OCI-LY1 (cell line): ENCODE measurements around the gene FRRS1.

ENCODE experiments used
- EZH2 ChIP-seq: fragments of 200-600 bp; sonication (generic), shearing (Covaris generic); IDR thresholded peaks from 2 replicates; pipeline ENCODE4 v1.8.0; 2017; ENCODE audit warnings: borderline replicate concordance, mixed run types, mild to moderate bottlenecking, antibody characterized with exemption, low read length, moderate library complexity, mixed read lengths
- TF ChIP-seq, protein P1 (sequence below): fragments of 200-600 bp; sonication (generic), shearing (Covaris generic); IDR thresholded peaks from 2 replicates; pipeline ENCODE4 v1.5.1; 2017; ENCODE audit warnings: mild to moderate bottlenecking, antibody characterized with exemption, low read length, moderate library complexity, mixed read lengths

DNA sequence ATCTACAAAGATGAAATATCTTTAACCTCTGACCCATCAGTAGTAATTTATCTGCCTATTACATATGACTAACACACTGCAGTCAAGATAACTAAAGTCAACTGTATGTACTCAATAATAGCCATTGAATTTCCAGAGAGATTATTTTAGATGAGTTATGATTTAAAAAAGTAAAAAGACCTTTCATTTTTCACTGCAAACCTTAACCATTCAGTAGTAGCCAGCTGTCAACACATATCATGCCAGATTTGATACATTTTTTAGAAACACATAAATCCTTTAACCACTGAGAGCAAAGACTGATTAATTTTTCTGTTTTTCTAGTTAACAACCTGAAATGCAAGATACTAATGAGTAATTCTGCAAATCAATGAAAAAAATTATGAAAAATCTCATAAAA lies 89.6 kb downstream of the FRRS1 start:
- TF ChIP-seq, protein P1, sequence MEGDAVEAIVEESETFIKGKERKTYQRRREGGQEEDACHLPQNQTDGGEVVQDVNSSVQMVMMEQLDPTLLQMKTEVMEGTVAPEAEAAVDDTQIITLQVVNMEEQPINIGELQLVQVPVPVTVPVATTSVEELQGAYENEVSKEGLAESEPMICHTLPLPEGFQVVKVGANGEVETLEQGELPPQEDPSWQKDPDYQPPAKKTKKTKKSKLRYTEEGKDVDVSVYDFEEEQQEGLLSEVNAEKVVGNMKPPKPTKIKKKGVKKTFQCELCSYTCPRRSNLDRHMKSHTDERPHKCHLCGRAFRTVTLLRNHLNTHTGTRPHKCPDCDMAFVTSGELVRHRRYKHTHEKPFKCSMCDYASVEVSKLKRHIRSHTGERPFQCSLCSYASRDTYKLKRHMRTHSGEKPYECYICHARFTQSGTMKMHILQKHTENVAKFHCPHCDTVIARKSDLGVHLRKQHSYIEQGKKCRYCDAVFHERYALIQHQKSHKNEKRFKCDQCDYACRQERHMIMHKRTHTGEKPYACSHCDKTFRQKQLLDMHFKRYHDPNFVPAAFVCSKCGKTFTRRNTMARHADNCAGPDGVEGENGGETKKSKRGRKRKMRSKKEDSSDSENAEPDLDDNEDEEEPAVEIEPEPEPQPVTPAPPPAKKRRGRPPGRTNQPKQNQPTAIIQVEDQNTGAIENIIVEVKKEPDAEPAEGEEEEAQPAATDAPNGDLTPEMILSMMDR, result no peak
- no peak for TF ChIP-seq EZH2
